HG02840 (cell line): Measurements from ENCODE around the gene MREG.
"Not testable (repeated sequence)": the region's sequence is repeated elsewhere in the genome, so short reads cannot be mapped to it uniquely, and the experiment has no call there.

ENCODE experiments used
- ATAC-seq: cut with Tn5 transposase; IDR thresholded peaks from one replicate; pipeline ENCODE4 v1.9.1; 2021; ENCODE audit warnings: mild to moderate bottlenecking, moderate library complexity, moderate number of reproducible peaks; ENCODE audit not compliant: unreplicated experiment, low FRiP score

Gene MREG

DNA sequence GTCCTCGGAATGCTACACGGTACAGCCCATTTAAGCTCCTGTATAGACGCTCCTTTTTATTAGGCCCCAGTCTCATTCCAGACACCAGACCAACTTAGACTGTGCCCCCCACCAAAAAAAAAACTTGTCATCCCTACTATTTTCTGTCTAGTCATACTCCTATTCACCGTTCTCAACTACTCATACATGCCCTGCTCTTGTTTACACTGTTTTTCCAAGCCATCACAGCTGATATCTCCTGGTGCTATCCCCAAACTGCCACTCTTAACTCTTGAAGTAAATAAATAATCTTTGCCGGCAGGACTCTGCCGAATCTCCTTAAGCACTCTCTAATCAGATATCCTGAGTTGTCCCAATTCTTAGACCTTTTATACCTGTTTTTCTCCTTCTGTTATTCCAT, 86.4 kb downstream of the MREG start:
- not testable (repeated sequence) for ATAC-seq

DNA sequence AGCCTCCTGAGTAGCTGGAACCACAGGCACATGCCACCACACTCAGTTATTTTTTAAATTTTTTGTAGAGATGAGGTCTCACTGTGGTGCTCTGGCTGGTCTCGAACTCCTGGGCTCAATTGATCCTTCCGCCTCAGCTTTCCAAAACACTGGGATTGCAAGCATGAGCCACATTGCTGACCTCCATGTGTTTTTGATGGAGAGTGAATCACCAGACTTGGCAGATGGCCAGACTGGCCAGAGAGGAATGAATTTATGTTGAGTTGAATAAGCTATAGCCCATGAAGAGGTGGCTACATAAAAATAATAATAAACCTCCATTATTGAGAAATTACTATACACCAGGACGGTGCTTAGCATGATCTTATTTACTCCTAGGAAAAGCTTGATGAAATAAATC, 91.5 kb downstream of the MREG start:
- ATAC-seq = no peak

DNA sequence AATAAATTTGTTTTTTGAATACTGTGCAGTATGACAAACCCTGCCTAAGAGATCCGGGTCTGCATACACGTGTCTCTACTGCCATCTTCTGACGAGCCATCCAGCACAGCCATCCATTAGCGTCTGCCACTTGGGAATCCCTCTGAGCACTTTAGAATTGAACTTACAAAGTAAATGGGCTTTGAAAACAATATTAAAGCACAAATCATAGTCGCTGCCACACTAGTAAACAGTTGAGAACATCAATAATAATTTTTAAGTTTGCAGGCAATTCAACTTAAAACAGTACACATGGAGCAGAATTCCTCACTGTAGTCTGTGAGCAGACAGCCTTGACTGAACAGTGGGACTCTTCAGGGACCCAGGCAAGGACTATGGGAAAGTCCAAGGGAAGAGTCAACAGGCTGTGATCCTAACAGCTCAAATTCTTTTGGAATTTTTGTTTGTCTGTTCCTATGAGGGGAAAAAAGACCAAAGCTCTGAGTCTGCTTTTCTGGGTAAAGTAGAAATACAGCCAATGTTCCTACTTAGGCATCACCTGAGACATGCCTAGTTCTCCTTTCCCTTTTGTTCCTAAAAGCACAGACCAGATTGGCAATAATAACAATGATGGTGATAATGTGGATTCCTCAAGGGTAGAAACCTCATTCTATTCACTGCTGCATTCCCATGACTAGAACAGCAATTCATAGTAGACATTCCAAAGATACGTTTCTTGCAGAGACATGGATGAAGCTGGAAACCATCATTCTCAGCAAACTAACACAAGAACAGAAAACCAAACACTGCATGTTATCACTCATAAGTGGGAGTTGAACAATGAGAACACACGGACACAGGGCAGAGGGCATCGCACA, 92.9 kb downstream of the MREG start:
- peak; percentile 64 for ATAC-seq

DNA sequence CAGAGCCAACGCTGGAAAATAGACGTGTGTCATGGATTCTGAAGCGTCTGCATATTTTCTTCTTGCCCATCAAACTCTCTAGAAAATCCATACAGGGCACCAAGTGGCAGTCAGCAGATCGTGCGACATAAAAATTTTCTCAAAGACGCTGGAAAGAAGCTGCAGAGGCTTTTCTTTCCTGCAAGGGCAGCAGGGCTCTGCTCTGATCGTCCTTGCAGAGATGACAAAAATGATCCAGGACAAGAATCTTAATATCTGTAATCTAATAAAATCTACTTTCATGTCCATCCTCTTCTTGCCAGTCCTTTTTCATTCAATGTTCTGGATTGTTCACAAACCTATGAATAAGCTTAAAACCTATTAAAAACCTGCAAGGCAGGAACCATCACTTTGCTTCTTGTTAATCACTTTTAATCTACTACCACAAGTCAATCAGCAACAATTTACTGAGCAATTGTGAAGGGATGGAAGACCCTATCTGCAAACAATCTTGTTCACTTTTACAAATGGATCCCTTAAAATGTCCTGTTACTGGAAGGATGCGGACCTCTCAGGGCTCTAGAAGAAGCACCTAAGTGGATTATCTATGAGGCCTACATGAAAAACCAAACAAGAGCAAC, 93.6 kb downstream of the MREG start:
- ATAC-seq = no peak

DNA sequence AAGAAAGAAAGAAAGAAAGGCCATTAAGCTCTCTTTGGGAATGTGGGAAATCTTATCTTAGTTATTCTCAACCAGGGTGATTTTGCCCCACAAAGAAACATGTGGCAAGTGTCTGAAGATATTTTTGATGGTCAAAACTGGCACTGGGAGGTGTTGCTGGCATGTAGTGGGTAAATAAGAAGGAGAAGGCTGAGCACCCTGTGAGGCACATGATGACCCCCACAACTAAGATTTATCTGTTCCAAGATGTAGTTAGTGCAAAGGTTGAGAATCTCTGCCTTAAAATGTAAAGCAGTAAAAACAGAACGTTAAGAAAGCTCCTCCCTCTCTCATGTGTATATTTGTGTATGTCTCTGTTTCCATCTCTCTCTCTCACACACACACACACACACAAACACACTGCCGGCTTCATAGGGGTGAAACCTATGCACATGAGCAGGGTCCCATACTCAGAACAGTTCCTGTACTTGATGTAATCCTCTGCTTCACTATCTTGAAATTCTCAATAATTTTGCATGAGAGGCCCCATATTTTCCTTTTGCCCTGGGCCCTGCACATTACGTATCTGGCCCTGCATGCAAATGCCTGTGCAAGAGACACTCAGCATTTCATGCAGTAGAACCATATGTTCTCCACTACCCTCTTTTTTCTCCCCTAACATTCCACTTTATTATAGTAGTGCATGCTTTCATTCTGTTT, 94.3 kb downstream of the MREG start:
- ATAC-seq = no peak

DNA sequence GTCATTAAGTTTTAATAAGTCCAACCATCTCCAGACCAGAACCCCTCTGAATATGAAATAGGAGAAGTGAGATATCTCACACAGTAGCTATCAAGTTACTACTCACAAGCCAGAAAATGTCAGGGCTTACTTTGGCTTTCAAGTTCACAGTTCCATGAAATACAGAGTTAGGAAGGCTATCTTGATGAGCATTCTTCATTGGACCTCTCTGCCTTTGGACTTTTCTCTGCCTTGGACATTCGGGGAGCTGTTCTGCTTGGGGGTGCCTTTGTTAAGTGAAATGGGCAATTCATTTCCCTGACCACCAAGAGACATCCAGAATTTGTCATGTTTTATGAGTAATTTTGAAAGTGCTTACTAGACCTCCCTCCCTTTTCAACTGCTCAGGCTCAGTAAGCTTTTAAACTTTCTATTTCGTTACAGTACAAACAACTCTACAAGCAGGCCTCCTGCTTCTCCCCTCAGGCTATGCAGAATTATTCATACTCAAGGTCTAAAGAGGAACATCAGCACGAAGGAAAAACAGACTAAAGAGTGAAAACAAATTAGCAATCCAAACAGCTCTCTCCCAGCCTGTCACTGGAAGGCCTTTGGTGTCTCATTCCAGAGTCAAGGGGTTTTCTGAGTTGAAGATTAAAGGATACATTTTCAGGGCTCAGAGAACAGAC, 95.3 kb downstream of the MREG start:
- peak; percentile 70 for ATAC-seq

DNA sequence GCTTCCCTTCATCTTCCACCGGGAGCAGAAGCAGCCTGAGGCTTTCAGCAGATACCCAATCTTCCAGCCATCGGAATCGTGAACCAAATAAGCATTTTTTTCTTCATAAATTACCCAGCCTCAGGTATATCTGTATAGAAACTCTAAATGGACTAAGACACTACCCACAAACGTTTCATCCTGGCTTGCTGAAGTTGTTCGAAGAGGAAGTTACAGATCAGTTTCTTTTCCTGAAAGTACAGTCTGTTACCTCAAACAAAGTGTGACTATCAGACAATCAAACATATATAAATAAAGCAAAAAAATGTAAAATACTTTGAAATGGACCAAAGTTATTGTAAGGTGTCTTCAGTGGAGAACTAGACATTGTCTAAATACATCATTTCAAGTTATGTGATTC, 97.9 kb downstream of the MREG start:
- ATAC-seq = no peak

DNA sequence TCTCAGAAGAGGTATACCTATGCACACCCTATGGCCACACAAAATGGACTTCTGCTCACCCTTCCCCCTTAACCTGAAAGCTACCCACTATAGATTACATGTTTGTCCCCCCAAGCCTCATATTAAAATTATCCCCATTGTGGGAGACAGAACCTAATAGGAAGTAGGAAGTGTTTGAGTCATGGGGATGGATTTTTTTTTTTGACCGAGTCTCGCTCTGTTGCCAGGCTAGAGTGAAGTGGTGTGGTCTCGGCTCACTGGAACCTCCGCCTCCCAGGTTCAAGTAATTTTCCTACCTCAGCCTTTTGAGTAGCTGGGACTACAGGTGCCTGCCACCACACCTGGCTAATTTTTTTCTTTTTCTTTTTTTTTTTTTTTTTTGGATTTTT, 98.6 kb downstream of the MREG start:
- ATAC-seq = no peak

DNA sequence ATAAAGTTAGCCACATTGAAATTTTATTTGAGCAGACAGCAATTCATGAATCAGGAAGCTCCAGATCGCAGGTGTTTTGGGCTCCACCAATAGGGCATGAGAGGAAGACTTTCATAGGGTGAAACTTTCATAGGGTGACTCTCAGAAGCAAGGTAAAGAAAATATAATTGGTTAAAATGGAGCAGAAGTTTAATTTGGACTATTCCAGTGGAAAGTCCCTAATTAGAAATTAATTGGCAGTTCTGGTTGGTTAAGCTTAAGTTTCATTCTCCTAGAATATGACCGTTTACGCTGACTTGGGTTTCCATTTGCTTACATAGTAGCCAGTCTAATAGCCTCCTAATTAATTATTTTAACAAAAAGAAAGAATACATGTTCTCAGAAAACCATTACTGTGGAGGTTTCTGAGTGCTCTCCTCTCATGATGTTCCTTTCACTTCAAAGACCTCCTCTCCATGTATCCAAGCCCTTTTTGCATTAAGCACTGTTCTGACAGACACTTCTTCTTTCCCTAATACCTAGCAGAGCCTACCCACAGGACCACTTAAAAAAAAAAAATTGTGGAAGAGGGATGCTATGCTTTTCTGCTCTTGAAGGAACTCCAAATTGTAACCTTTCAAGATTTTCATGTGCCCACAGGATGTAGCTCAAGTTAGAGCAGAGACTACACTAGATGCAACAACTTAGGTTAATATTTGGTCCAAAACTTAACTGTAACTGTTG, 99.1 kb downstream of the MREG start:
- ATAC-seq = no peak

DNA sequence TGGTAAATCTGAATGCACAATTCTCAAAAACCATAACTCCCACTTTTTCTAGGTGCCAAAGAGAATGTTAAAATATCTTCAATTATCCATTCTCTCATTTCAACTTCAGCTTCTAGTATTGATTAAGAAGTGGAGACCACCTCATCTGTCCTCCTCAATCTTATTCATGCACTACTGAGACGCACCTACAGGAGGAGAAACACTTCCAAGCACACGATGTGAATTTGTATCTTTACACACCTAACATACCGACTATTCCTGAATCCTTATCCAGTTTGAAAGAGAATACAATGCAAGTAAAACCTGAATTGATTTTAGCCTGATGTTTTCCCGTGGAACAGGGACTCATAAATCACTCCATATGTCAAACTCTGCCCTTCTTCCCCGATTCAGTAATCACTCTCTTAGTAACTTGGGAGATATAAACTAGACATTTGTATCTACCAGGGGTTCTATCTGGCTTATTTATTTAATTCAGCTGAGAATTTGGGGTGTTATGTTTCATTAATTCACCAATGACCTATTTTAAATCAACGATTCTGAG, 101.0 kb downstream of the MREG start:
- no peak for ATAC-seq

DNA sequence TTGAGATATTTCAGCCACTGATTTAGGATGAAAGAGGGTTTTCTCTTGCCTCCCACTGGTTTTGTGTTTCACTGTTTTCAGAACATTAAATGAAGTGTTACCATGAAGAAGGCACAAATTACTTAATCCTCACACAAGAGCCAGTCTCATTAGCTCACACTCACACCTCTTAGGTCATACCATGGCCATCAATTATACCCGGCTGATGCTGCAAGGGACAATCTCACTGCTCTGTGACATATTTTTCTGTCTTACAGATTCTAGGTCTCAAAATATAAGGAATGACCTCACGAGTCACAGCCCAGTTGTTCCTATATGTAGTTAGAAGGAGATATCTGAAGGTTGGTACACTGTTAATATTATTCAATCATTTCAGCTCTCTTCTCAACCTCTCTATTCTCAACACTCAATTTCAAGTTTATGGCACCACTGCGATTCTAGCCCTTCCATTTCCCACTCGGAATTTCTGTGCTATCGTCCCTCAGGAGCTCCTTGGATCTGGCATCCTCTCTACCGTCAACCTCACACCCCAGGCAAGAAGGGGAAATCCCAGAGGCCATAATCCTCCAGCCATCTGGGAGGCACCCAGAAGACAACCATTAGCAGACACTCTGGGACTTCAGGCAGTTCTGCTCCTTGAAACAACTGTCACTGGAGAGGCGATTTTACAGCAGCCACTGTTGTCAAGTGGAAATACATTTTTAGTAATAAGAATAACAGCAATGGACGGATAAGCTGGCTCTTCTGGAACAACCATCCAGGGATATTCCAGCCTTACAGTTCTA, 101.9 kb downstream of the MREG start:
- no peak for ATAC-seq

DNA sequence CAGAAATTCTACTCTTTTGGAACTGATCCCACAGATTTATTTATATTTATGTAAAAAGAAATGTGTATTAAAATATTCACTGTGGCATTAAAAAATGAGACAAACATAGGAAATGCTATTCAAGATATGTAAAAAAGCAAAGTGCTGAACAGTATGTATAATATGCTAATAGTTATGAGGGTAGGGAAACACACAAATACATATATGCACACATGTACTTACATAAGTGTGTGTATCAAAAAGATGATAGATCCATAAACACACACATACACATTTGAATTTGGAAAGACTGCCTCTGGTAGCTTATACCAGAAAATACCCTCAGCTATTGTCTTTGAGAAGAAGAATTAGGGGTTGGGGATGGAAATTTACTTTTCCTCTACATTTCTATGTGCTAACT, 103.2 kb downstream of the MREG start:
- ATAC-seq = no peak

DNA sequence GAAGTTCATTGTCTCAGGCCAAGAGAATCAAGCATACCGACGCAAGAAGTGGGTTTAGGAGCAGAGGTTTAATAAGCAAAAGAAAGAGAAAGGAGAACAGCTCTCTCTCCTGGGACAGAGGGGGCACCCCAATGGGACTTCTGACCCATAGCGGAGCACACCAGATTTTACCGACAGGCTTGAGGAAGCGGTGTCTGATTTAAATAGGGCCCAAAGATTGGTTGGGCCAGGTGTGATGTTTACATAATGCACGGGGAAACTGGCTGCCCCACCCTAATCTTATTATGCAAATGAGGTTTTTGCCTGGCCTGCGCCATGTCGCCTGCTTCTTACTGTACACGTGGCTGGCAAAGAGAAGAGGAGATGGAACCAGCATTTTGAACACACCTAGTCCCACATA, 106.2 kb downstream of the MREG start:
- no peak for ATAC-seq

DNA sequence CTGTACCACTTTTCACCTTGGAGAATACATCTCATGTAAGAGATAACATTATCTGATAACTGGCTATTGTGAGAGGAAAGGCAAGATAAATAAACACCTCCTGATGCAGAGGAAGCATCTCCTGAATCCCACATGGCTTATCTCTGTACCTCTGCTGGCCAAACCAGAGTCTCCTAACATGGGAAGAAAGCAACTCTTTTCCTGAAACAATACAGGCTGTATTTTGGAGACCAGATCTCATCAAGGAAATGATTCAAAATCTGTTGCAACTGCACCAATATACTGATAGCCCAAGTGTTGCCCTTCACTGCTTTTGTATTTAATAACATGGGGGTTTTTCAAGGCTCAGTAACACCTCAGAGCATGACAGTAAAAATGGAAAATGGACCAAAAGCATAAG, 106.9 kb downstream of the MREG start:
- ATAC-seq = no peak

DNA sequence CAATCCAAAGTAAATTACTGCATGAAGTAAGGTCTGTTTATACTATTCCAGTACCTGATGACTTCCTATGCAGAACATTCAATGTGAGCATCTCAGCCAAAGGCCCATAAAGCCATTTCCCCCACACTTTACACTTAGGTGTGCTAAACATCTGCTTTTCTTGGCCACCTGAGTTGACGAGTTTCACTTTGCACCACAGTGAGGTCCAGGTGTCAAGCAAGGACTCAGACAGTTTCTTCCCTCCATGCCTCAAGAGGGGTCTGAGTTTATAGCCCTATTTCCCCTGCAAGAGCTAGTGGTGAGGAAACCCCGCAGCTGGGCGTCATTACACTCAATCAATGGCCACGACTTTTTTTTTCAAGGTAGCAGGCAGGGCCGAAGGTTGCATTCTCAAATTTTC, 107.7 kb downstream of the MREG start:
- no peak for ATAC-seq

DNA sequence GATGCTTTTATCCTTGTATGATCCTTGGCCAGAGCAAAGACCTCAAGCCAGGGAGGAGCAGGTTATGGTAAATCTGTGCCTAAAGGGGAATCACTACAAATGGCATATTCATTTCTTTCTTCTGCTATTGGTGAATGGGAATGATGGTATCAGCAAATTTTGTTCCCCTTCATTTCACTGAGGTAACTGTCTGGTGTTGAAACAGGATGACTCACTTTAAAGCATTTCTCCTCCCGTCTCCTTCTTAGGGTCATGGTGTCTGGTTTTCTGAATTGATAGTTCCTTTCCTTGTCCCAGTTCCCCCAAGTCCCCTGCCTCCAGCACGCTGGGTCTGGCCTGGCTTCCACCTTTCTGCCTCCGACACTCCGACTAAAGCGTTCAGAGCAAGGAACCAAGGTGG, 109.2 kb downstream of the MREG start:
- no peak for ATAC-seq

DNA sequence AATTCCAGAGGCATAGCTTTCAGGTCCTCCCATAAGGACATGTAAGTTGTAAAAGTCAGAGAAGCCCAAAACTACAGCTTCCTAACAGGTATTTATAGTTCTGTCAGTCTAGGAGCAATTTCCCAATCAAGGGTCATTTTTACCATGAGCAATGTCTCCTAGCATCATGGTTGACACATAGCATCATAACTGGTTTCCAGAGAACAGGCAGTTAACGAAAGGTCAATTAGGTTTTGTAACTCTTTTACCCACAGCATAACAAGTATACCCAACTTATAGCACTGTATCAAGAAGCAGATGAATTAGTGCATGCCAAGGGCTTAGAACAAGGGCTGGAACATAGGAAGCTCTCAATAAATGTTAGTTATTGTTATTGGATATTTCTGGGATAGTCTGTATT, 110.1 kb downstream of the MREG start:
- no peak for ATAC-seq

DNA sequence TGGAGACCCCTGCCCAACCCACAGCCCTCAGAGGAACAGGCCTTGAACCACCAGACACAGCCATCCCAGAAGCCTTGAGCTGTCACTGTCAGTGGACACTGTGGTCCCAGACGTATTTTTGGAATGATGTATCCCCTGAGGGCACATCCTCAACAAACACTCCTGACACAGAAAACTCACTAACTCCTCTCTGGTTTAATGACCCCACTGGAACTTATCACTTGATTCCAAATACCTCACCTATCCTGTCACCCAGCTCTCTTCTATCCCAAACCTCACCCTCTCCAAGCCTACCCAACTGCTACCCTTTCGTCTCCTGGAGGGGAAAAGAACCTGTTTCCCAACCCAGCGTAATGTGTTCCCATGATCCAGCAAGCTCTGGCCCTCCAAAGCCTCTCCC, 111.6 kb downstream of the MREG start:
- no peak for ATAC-seq

DNA sequence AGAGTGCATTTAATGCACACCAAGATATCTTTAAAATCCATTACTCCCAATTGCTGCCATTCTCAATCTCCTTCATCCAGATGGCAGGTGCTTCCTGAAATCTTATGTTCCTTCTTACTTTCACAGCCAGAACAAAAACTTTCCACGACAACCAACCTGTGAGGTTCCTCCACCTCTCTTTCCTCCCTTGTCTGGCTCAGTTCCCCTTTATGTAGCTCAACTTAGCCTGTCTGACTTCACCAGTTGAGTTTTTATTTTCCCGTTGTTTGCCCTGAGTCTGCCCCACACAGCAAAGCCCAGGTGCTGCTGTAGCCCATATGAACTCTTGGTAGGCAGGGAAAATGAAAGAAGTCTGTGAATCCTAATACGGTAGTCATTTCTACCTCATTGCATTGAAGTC, 112.5 kb downstream of the MREG start:
- no peak for ATAC-seq
